ENCODE data around the gene SRM.
"Not testable (repeated sequence)": the region's sequence is repeated elsewhere in the genome, so short reads cannot be mapped to it uniquely, and the experiment has no call there.

SRM gene

GRCh38 chr1:11026052-11026451 lies 33.8 kb downstream of the SRM start:
- Histone ChIP-seq H3K36me3 (ENCODE audit: control insufficient read depth, insufficient read depth, low read length, severe bottlenecking) (peaks cover 80% of the 10 kb centered on the region), H3K4me3 (ENCODE audit: low read length) (no peak overlapping the region), H3K27me3 (replicated peaks; ENCODE audit: control insufficient read depth, insufficient read depth, low read length) (no peaks in the 10 kb centered on the region), H3K9ac (ENCODE audit: low read length) (peak overlapping the region; percentile 38), H3K9me3 (ENCODE audit: control insufficient read depth, low read length) (no peaks in the 10 kb centered on the region), H3K4me1 (ENCODE audit: control insufficient read depth, insufficient read depth, low read length) (peaks cover 25% of the 10 kb centered on the region)
- no peak for DNase-seq (ENCODE audit: low read depth)

GRCh38 chr1:11025618-11026017 lies 34.2 kb downstream of the SRM start:
- DNase-seq (ENCODE audit: low read depth) = no peak
- peak overlapping the region; percentile 38 for H3K9ac ChIP-seq (ENCODE audit: low read length)
- no peak overlapping the region for H3K4me3 ChIP-seq (ENCODE audit: low read length)
- no peaks in the 10 kb centered on the region for H3K9me3 ChIP-seq (ENCODE audit: control insufficient read depth, low read length)
- H3K27me3 ChIP-seq (replicated peaks; ENCODE audit: control insufficient read depth, insufficient read depth, low read length) = no peaks in the 10 kb centered on the region
- H3K4me1 ChIP-seq (ENCODE audit: control insufficient read depth, insufficient read depth, low read length) = peaks cover 25% of the 10 kb centered on the region
- peaks cover 81% of the 10 kb centered on the region for H3K36me3 ChIP-seq (ENCODE audit: control insufficient read depth, insufficient read depth, low read length, severe bottlenecking)

- Histone ChIP-seq H3K9ac (ENCODE audit: low read length) (no peak overlapping the region), H3K27me3 (replicated peaks; ENCODE audit: control insufficient read depth, insufficient read depth, low read length) (no peaks in the 10 kb centered on the region), H3K4me3 (ENCODE audit: low read length) (no peak overlapping the region), H3K4me1 (ENCODE audit: control insufficient read depth, insufficient read depth, low read length) (peaks cover 25% of the 10 kb centered on the region), H3K36me3 (ENCODE audit: control insufficient read depth, insufficient read depth, low read length, severe bottlenecking) (peaks cover 81% of the 10 kb centered on the region), H3K9me3 (ENCODE audit: control insufficient read depth, low read length) (no peaks in the 10 kb centered on the region)
- no peak for DNase-seq (ENCODE audit: low read depth)
Measured at GRCh38 chr1:11024874-11025203, 35.0 kb downstream of the SRM start.

GRCh38 chr1:11024154-11024873 lies 35.5 kb downstream of the SRM start:
- H3K27me3 ChIP-seq (replicated peaks; ENCODE audit: control insufficient read depth, insufficient read depth, low read length) = no peaks in the 10 kb centered on the region
- no peak overlapping the region for H3K9ac ChIP-seq (ENCODE audit: low read length)
- no peak for DNase-seq (ENCODE audit: low read depth)
- peaks cover 25% of the 10 kb centered on the region for H3K4me1 ChIP-seq (ENCODE audit: control insufficient read depth, insufficient read depth, low read length)
- H3K4me3 ChIP-seq (ENCODE audit: low read length) = no peak overlapping the region
- peaks cover 83% of the 10 kb centered on the region for H3K36me3 ChIP-seq (ENCODE audit: control insufficient read depth, insufficient read depth, low read length, severe bottlenecking)
- H3K9me3 ChIP-seq (ENCODE audit: control insufficient read depth, low read length) = no peaks in the 10 kb centered on the region

- Histone ChIP-seq H3K9me3 (ENCODE audit: control insufficient read depth, low read length) (no peaks in the 10 kb centered on the region), H3K27me3 (replicated peaks; ENCODE audit: control insufficient read depth, insufficient read depth, low read length) (no peaks in the 10 kb centered on the region), H3K4me3 (ENCODE audit: low read length) (no peak overlapping the region), H3K36me3 (ENCODE audit: control insufficient read depth, insufficient read depth, low read length, severe bottlenecking) (peaks cover 95% of the 10 kb centered on the region), H3K9ac (ENCODE audit: low read length) (no peak overlapping the region), H3K4me1 (ENCODE audit: control insufficient read depth, insufficient read depth, low read length) (peaks cover 25% of the 10 kb centered on the region)
- DNase-seq (ENCODE audit: low read depth) = no peak
Measured at GRCh38 chr1:11023201-11023600, 36.6 kb downstream of the SRM start.

GRCh38 chr1:11019971-11020370 lies 39.8 kb downstream of the SRM start:
- Histone ChIP-seq H3K36me3 (ENCODE audit: control insufficient read depth, insufficient read depth, low read length, severe bottlenecking) (peaks cover 94% of the 10 kb centered on the region), H3K9ac (ENCODE audit: low read length) (no peak overlapping the region), H3K9me3 (ENCODE audit: control insufficient read depth, low read length) (no peaks in the 10 kb centered on the region), H3K27me3 (replicated peaks; ENCODE audit: control insufficient read depth, insufficient read depth, low read length) (no peaks in the 10 kb centered on the region), H3K4me3 (ENCODE audit: low read length) (no peak overlapping the region), H3K4me1 (ENCODE audit: control insufficient read depth, insufficient read depth, low read length) (peaks cover 7% of the 10 kb centered on the region)
- no peak for DNase-seq (ENCODE audit: low read depth)

- not testable (repeated sequence) for H3K27me3 ChIP-seq (replicated peaks; ENCODE audit: control insufficient read depth, insufficient read depth, low read length); H3K4me3 ChIP-seq (ENCODE audit: low read length); H3K9me3 ChIP-seq (ENCODE audit: control insufficient read depth, low read length); H3K4me1 ChIP-seq (ENCODE audit: control insufficient read depth, insufficient read depth, low read length); DNase-seq (ENCODE audit: low read depth); H3K9ac ChIP-seq (ENCODE audit: low read length)
- H3K36me3 ChIP-seq (ENCODE audit: control insufficient read depth, insufficient read depth, low read length, severe bottlenecking) = peaks cover 94% of the 10 kb centered on the region
Measured at GRCh38 chr1:11019358-11019757, 40.5 kb downstream of the SRM start.

- Histone ChIP-seq H3K36me3 (ENCODE audit: control insufficient read depth, insufficient read depth, low read length, severe bottlenecking) (peaks cover 42% of the 10 kb centered on the region), H3K27me3 (replicated peaks; ENCODE audit: control insufficient read depth, insufficient read depth, low read length) (no peaks in the 10 kb centered on the region), H3K4me1 (ENCODE audit: control insufficient read depth, insufficient read depth, low read length) (peaks cover 20% of the 10 kb centered on the region), H3K4me3 (ENCODE audit: low read length) (peak overlapping the region; percentile 89), H3K9ac (ENCODE audit: low read length) (peak overlapping the region; percentile 100), H3K9me3 (ENCODE audit: control insufficient read depth, low read length) (no peaks in the 10 kb centered on the region)
- DNase-seq (ENCODE audit: low read depth) = no peak
Measured at GRCh38 chr1:11013160-11013531, 46.7 kb downstream of the SRM start.

- Histone ChIP-seq H3K27me3 (replicated peaks; ENCODE audit: control insufficient read depth, insufficient read depth, low read length) (no peaks in the 10 kb centered on the region), H3K36me3 (ENCODE audit: control insufficient read depth, insufficient read depth, low read length, severe bottlenecking) (peaks cover 38% of the 10 kb centered on the region), H3K4me3 (ENCODE audit: low read length) (peak within 1 kb of the TSS; percentile 89), H3K9me3 (ENCODE audit: control insufficient read depth, low read length) (no peaks in the 10 kb centered on the region), H3K4me1 (ENCODE audit: control insufficient read depth, insufficient read depth, low read length) (peaks cover 20% of the 10 kb centered on the region), H3K9ac (ENCODE audit: low read length) (peak within 1 kb of the TSS; percentile 100)
- peak; percentile 97 for DNase-seq (ENCODE audit: low read depth)
Measured at GRCh38 chr1:11012260-11013159, 47.3 kb downstream of the SRM start, which contains the start of gene TARDBP. TSS of gene TARDBP (plus strand) at chr1:11012654. CDS start at chr1:11013728, 1,074 bp downstream.

All from adipocyte (in vitro differentiated cells).